PC-3 (cell line): ENCODE measurements around the gene CAMSAP1. TPM values are rescaled to one million over a fixed set of nuclear protein-coding genes. Genes with fewer than 3 reads are reported as not detected.

Experiments
- ATAC-seq: fragments of 200-7000 bp; cut with Tn5 transposase; 2 replicates; pipeline ENCODE4 v1.9.1; 2020; ENCODE audit warnings: mild to moderate bottlenecking, moderate library complexity
- BruUV-seq: library from RNA; stranded (reverse); fragments of 400-500 nt; replicated peaks from 2 replicates; lab custom pipeline; 2021; lab: Mats Ljungman, UMichigan
- CTCF ChIA-PET: fragments of 300-600 bp; sonication (Branson Sonifier 250); formaldehyde crosslinking; loops from one replicate; lab custom pipeline; 2022; ENCODE audit warnings: antibody characterized with exemption; lab: Charles Lee
- POLR2A ChIA-PET: fragments of 300-600 bp; sonication (Branson Sonifier 250); formaldehyde crosslinking; loops from one replicate; lab custom pipeline; 2022; ENCODE audit warnings: antibody characterized with exemption; ENCODE audit not compliant: unreplicated experiment; lab: Charles Lee
- DNase-seq: peaks from one replicate; pipeline ENCODE4 v3.0.0-alpha.2; 2015
- H2AFZ ChIP-seq: fragments of 300-600 bp; sonication (generic); 2 replicates; pipeline ENCODE4 v1.6.0; 2016; ENCODE audit warnings: antibody characterized with exemption, low read length
- H3F3A ChIP-seq: fragments of 300-600 bp; sonication (generic); one replicate; pipeline ENCODE4 v1.6.0; 2017; ENCODE audit warnings: antibody characterized with exemption, low read length, control low read depth, mild to moderate bottlenecking; ENCODE audit not compliant: unreplicated experiment
- H3K27ac ChIP-seq: fragments of 300-600 bp; sonication (generic); 2 replicates; pipeline ENCODE4 v1.5.1; 2016; ENCODE audit warnings: mild to moderate bottlenecking, low read length
- H3K27me3 ChIP-seq: fragments of 300-600 bp; sonication (generic); 2 replicates; pipeline ENCODE4 v1.6.1; 2016; ENCODE audit warnings: low read length, mixed read lengths
- H3K36me3 ChIP-seq: fragments of 300-600 bp; sonication (generic); 2 replicates; pipeline ENCODE4 v1.6.1; 2016; ENCODE audit warnings: low read depth, mixed run types, low read length, mixed read lengths
- H3K4me1 ChIP-seq: fragments of 300-600 bp; sonication (generic); 2 replicates; pipeline ENCODE4 v1.5.1; 2016; ENCODE audit warnings: low read length; ENCODE audit not compliant: insufficient read depth
- H3K4me2 ChIP-seq: fragments of 300-600 bp; sonication (generic); 2 replicates; pipeline ENCODE4 v1.6.0; 2016; ENCODE audit warnings: low read length
- H3K4me3 ChIP-seq: fragments of 300-600 bp; sonication (generic); 2 replicates; pipeline ENCODE4 v1.5.1; 2016; ENCODE audit warnings: mild to moderate bottlenecking, low read length, mixed read lengths
- H3K79me2 ChIP-seq: fragments of 300-600 bp; sonication (generic); 2 replicates; pipeline ENCODE4 v1.6.1; 2017; ENCODE audit warnings: low read length, mixed read lengths
- H3K9ac ChIP-seq: fragments of 300-600 bp; sonication (generic); 2 replicates; pipeline ENCODE4 v1.6.0; 2016; ENCODE audit warnings: mild to moderate bottlenecking, low read length
- H3K9me2 ChIP-seq: fragments of 300-600 bp; sonication (generic); replicated peaks from 2 replicates; pipeline ENCODE4 v1.6.1; 2016; ENCODE audit warnings: mixed run types, low read length, mixed read lengths
- H3K9me3 ChIP-seq: fragments of 300-600 bp; sonication (generic); 2 replicates; pipeline ENCODE4 v1.6.1; 2016; ENCODE audit warnings: low read length, mixed read lengths
- H4K20me1 ChIP-seq: fragments of 300-600 bp; sonication (generic); 2 replicates; pipeline ENCODE4 v1.6.1; 2016; ENCODE audit warnings: low read length, mixed read lengths
- CTCF ChIP-seq: fragments of 300-600 bp; sonication (generic); conservative IDR thresholded peaks from 2 replicates; pipeline ENCODE4 v1.5.1; 2017; ENCODE audit warnings: antibody characterized with exemption, low read depth, mild to moderate bottlenecking, low read length
- EZH2 ChIP-seq: fragments of 300-600 bp; sonication (generic); IDR thresholded peaks from one replicate; pipeline ENCODE4 v1.6.1; 2017; ENCODE audit warnings: antibody characterized with exemption, mild to moderate bottlenecking, low read length; ENCODE audit not compliant: unreplicated experiment
- EZH2phosphoT487 ChIP-seq: fragments of 300-600 bp; sonication (generic); IDR thresholded peaks from 2 replicates; pipeline ENCODE4 v1.6.1; 2018; ENCODE audit warnings: mild to moderate bottlenecking, antibody characterized with exemption, low read length, borderline replicate concordance
- intact Hi-C: fragments of 100-400 bp; cut with micrococcal nuclease; formaldehyde crosslinking; loops from 2 replicates; pipeline ENCODE4 v1.9.0; 2023
- total RNA-seq: library from RNA; depleted of rRNA; stranded (reverse); fragments of >200 nt; gene quantifications from 2 replicates; pipeline ENCODE4 v1.2.3, GENCODE V29; 2014

The CAMSAP1 gene
- total RNA-seq, 1 experiment from 2014 or later = 16.4 TPM

DNA sequence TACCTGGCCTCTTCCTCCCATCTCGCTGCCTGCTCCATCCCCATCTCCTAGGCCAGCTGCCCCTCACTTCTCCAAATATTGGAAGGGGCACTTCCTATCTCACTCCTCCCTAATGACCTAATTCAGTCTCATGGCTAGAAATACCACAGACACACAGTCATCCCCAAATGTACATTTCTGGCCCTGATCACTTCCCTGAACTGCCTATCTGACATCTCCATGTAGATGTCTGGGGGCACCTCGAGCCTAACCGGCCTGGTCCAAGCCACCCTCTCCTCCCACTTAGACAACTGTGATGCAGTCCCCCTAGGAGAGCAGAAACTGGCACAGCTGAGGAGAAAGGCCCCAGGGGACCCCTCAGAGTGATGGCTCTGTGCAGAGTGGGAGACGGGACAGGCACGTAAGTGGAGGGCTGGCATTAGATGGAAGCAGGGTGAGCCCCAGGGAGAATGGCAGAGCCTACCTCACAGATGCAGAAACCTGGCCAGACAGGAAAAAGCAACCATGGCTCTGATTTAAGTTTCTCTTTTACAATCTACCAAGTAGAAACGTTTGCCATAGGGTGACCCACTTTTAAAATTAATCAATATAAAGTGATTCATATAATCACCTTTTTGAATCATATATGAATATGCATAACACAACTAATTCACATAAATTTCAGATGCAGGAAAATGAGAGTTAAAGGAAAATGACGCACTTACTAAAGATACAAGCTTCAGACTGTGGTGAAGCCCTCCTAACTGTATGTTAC lies 22.1 kb downstream of the CAMSAP1 start:
- peak; percentile 10 for DNase-seq
- H3K9me3 ChIP-seq = no peaks in the 10 kb centered on the region
- H3K4me1 ChIP-seq = peaks cover 8% of the 10 kb centered on the region
- H3F3A ChIP-seq = no peaks in the 10 kb centered on the region
- H3K9ac ChIP-seq = no peak overlapping the region
- peaks cover 75% of the 10 kb centered on the region for H3K79me2 ChIP-seq
- ATAC-seq = peak; percentile 46; the same call in 1 of the 2 replicates
- H2AFZ ChIP-seq = no peak overlapping the region
- no peaks in the 10 kb centered on the region for H3K9me2 ChIP-seq
- H3K4me2 ChIP-seq = no peak overlapping the region
- H4K20me1 ChIP-seq = peaks cover 35% of the 10 kb centered on the region; the same call in 1 of the 2 replicates
- H3K27ac ChIP-seq = no peak overlapping the region
- intact Hi-C loops = no loop called here
- ChIA-PET POLR2A (no interaction called here), CTCF (no interaction called here)
- no peaks in the 10 kb centered on the region for H3K27me3 ChIP-seq
- H3K4me3 ChIP-seq = no peak overlapping the region
- H3K36me3 ChIP-seq = no peaks in the 10 kb centered on the region
- BruUV-seq = no TSS peak
- TF ChIP-seq CTCF (no peak), EZH2 (no peak), EZH2phosphoT487 (no peak)

DNA sequence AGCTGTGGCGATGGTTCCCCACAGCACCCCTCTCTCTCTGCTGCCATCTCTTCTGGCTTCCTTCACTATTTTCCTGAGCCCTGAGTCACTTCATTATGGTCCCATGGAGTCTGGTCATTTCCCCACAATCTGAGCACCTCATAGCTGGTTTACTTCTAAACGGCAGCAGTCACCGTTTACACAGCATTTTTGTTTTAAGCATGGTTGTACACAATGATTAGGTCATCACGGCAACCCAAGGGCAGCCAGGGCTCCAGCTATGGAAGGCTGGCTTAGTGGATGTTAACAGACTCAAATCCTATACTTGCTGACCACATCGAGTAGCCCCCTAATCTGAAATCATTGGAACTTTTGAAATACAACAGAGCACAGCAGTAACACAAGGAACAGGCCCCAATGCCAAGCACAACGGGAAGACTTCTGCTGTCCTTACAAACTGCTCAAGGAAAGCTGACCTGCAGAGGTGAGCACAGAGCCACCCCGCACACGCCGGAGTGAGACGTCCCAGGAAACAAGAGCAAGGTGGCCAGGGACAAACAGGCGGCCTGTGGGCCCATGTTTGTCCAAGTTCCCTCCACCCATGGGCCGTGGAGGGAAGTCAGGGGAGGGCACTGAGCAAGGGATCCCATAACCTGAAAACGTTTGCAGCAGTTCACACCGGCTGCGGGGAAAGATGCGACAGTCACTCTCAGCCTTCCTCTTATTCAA lies 22.9 kb downstream of the CAMSAP1 start:
- Histone ChIP-seq H3K79me2 (peaks cover 70% of the 10 kb centered on the region), H3K27me3 (no peaks in the 10 kb centered on the region), H3K9me2 (no peaks in the 10 kb centered on the region), H3K9ac (no peak overlapping the region), H2AFZ (no peak overlapping the region), H3F3A (no peaks in the 10 kb centered on the region), H3K4me1 (peaks cover 8% of the 10 kb centered on the region), H3K4me3 (no peak overlapping the region), H3K36me3 (no peaks in the 10 kb centered on the region), H4K20me1 (peaks cover 33% of the 10 kb centered on the region; the same call in 1 of the 2 replicates), H3K9me3 (no peaks in the 10 kb centered on the region), H3K27ac (no peak overlapping the region), H3K4me2 (no peak overlapping the region)
- peak; percentile 12 for DNase-seq
- no TSS peak for BruUV-seq
- intact Hi-C loops = no loop called here
- ChIA-PET POLR2A (interaction anchor here (0.5 kb wide), 1 partner anchor 21 kb away, joined by 4 read pairs; no protein-coding TSS in a partner anchor), CTCF (no interaction called here)
- 0 out of 2 replicates have a peak, but pooled peaks have one; percentile 13 for ATAC-seq
- TF ChIP-seq EZH2 = no peak
- no peak for TF ChIP-seq CTCF
